ENCODE results near the gene SLC35B2. TPM values are rescaled to one million over a fixed set of nuclear protein-coding genes. Genes with fewer than 3 reads are reported as not detected.

The SLC35B2 gene
- total RNA-seq, 1 donor from 2014 or later = 33.9 TPM

GRCh38 chr6:44248579-44248978 is 8.7 kb downstream of the SLC35B2 start:
- no peak for TF ChIP-seq EZH2 (IDR thresholded peaks at IDR 0.05)
- TF ChIP-seq CTCF (IDR thresholded peaks at IDR 0.05) = no peak
- no peak for TF ChIP-seq EZH2phosphoT487 (IDR thresholded peaks at IDR 0.05)
- peaks cover 25% of the 10 kb centered on the region for H3K27me3 Mint-ChIP-seq (ENCODE audit: insufficient read depth, low read depth)
- DNase-seq (ENCODE audit: low spot score) = no peak
- H3K79me2 ChIP-seq (ENCODE audit: low read depth) = peaks cover 69% of the 10 kb centered on the region
- peak overlapping the region; percentile 35 for H3K27ac ChIP-seq
- peak overlapping the region; percentile 88 for H3K9ac ChIP-seq
- no peak overlapping the region for H2AFZ ChIP-seq (replicated peaks)
- H3K9me3 ChIP-seq (ENCODE audit: low read depth) = no peaks in the 10 kb centered on the region
- H3K36me3 ChIP-seq = peaks cover 30% of the 10 kb centered on the region
- H3K36me3 Mint-ChIP-seq = peaks cover 47% of the 10 kb centered on the region
- no peaks in the 10 kb centered on the region for H3K27me3 ChIP-seq
- peak overlapping the region; percentile 95 for H3K4me3 ChIP-seq
- no peaks in the 10 kb centered on the region for H3K9me3 Mint-ChIP-seq
- peaks cover 74% of the 10 kb centered on the region for H3F3A ChIP-seq (ENCODE audit: low read depth)
- peak overlapping the region; percentile 99 for H3K4me3 Mint-ChIP-seq
- peaks cover 66% of the 10 kb centered on the region for H4K20me1 ChIP-seq (ENCODE audit: low read depth)
- H3K4me1 Mint-ChIP-seq = peaks cover 38% of the 10 kb centered on the region
- H3K4me1 ChIP-seq = peaks cover 31% of the 10 kb centered on the region
- H3K27ac Mint-ChIP-seq = peak overlapping the region; percentile 11
- peak overlapping the region; percentile 81 for H3K4me2 ChIP-seq

DNA sequence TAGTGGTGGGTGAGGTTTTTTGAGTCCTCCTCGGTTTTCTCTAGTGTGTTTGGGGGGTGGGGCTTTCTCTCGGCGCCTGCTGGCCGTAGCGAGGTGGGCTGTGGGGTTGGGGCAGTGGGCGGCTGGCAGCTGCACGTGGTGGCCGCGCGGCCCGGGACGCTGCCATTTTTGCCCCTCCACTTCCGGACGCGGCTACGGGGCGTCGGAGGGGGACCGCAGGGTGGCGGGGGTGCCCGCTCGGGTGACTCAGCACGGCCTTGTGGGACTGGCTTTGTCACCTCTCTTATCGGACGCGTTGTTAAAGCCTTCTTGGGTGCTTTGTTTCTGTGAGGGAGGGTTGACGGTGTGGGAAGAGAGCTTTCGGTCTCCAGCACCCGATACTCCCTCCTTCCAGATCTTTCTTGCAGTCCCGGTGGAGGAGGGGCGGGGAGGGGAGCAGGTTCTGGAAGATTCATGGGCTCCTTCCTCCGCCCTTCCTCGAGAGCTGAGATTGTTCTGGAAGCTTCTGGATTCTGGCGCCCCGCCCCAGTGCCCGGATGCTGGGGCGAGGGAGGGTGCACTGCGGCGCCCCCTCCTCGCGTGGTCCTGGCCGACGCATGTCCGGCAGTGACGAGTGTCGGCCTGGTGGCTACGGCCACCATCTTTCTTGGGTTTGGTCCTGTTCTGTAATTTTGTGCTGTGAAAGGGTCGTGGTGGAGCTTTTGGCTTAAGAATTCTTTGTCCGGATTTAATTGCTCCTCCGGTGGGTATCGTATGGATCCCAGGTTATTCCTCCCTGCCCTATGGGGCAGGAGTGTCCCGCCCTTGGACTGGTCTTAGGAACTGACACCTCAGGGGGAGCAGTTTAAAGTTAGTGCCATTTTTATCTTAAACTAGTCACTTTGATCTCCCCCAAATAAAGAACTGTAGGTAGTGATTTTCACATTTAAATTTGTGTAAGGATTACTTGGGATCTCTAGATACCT is 9.7 kb downstream of the SLC35B2 start:
- H3F3A ChIP-seq (ENCODE audit: low read depth) = peaks cover 71% of the 10 kb centered on the region
- peak overlapping the region; percentile 95 for H3K4me3 ChIP-seq
- H3K79me2 ChIP-seq (ENCODE audit: low read depth) = peaks cover 61% of the 10 kb centered on the region
- no peak for TF ChIP-seq EZH2 (IDR thresholded peaks at IDR 0.05)
- TF ChIP-seq EZH2phosphoT487 (IDR thresholded peaks at IDR 0.05) = no peak
- TF ChIP-seq CTCF (IDR thresholded peaks at IDR 0.05) = no peak
- H4K20me1 ChIP-seq (ENCODE audit: low read depth) = peaks cover 57% of the 10 kb centered on the region
- Mint-ChIP-seq H3K36me3 (peaks cover 38% of the 10 kb centered on the region), H3K9me3 (no peaks in the 10 kb centered on the region), H3K27ac (peak overlapping the region; percentile 97), H3K27me3 (ENCODE audit: insufficient read depth, low read depth) (peaks cover 25% of the 10 kb centered on the region), H3K4me1 (peaks cover 36% of the 10 kb centered on the region), H3K4me3 (peak overlapping the region; percentile 99)
- no peak overlapping the region for H2AFZ ChIP-seq (replicated peaks)
- peak; percentile 63 for DNase-seq (ENCODE audit: low spot score)
- H3K9me3 ChIP-seq (ENCODE audit: low read depth) = no peaks in the 10 kb centered on the region
- peaks cover 30% of the 10 kb centered on the region for H3K36me3 ChIP-seq
- peak overlapping the region; percentile 81 for H3K4me2 ChIP-seq
- peaks cover 31% of the 10 kb centered on the region for H3K4me1 ChIP-seq
- peak overlapping the region; percentile 47 for H3K27ac ChIP-seq
- peak overlapping the region; percentile 88 for H3K9ac ChIP-seq
- no peaks in the 10 kb centered on the region for H3K27me3 ChIP-seq

- Histone ChIP-seq H3K4me1 (peaks cover 31% of the 10 kb centered on the region), H3K9ac (peak within 1 kb of the TSS; percentile 88), H2AFZ (replicated peaks) (peak within 1 kb of the TSS; percentile 84), H3K4me2 (peak within 1 kb of the TSS; percentile 81), H3K27ac (peak within 1 kb of the TSS; percentile 82), H3K9me3 (ENCODE audit: low read depth) (no peaks in the 10 kb centered on the region), H3K27me3 (no peaks in the 10 kb centered on the region), H3K4me3 (peak within 1 kb of the TSS; percentile 95), H3F3A (ENCODE audit: low read depth) (peaks cover 67% of the 10 kb centered on the region), H3K79me2 (ENCODE audit: low read depth) (peaks cover 53% of the 10 kb centered on the region), H4K20me1 (ENCODE audit: low read depth) (peaks cover 48% of the 10 kb centered on the region), H3K36me3 (peaks cover 25% of the 10 kb centered on the region)
- Mint-ChIP-seq H3K36me3 (peaks cover 33% of the 10 kb centered on the region), H3K9me3 (no peaks in the 10 kb centered on the region), H3K27me3 (ENCODE audit: insufficient read depth, low read depth) (peaks cover 23% of the 10 kb centered on the region), H3K4me3 (peak within 1 kb of the TSS; percentile 99), H3K4me1 (peaks cover 36% of the 10 kb centered on the region), H3K27ac (peak within 1 kb of the TSS; percentile 97)
- peak; percentile 97 for DNase-seq (ENCODE audit: low spot score)
- TF ChIP-seq EZH2 (IDR thresholded peaks at IDR 0.05) (no peak), EZH2phosphoT487 (IDR thresholded peaks at IDR 0.05) (no peak), CTCF (IDR thresholded peaks at IDR 0.05) (no peak)
Observed at GRCh38 chr6:44246663-44247337, 10.5 kb downstream of the SLC35B2 start, which contains the start of gene HSP90AB1. Gene HSP90AB1, plus strand, starts transcription at chr6:44247101. Its CDS starts 1,529 bp downstream, at chr6:44248630.

All from neural progenitor cell (in vitro differentiated cells).